GM08714 (cell line): ENCODE results near the gene LMAN2.

ENCODE experiments used
- H3K4me3 ChIP-seq: fragments of 200-500 bp; sonication (Bioruptor generic); 2 replicates; pipeline ENCODE4 v1.5.1; 2014; ENCODE audit warnings: mild to moderate bottlenecking, low read length, inconsistent platforms
- ZNF274 ChIP-seq: IDR thresholded peaks from 2 replicates; pipeline ENCODE4 v1.6.1; 2012; ENCODE audit warnings: mild to moderate bottlenecking, low read depth, low read length

The LMAN2 gene

DNA sequence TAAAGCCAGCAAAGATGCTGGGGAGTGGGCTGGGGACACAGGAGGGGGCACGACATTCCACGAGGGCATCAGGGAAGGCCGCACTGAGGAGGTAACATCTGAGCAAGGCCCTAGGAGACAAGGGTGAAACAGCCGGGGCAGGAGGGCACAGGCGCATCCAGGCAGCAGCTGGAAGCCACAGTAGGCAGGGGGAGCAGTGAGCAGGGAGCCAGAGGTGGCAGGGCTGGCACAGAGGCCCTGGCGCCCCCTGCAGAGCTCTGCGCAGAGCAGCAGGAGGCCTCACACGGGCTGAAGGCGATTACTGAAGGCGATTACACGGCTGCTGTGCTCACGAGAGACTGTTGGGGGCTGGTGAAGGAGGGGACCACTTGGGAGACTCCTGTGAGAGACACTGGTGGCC, 15.4 kb downstream of the LMAN2 start:
- H3K4me3 ChIP-seq, result no peak overlapping the region
- no peak for TF ChIP-seq ZNF274

DNA sequence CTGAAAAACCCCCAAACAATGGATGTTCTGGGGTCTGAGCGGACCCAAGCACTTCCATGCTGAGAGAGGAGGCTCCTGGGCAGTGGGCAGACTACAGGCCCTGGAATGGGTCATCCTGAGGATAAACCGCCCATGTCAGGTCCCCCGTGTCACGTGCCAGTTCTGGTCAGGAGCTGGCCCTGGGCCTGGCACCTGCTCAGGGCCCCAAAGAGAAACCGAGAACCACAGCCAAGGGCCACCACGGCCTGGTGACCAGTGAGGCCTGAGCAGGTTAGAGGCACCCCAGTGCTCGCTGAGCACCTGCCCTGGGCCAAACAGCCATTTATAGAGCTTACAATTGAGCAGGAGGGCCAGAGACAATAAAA, 15.8 kb downstream of the LMAN2 start:
- TF ChIP-seq ZNF274, result no peak
- H3K4me3 ChIP-seq, result no peak overlapping the region

DNA sequence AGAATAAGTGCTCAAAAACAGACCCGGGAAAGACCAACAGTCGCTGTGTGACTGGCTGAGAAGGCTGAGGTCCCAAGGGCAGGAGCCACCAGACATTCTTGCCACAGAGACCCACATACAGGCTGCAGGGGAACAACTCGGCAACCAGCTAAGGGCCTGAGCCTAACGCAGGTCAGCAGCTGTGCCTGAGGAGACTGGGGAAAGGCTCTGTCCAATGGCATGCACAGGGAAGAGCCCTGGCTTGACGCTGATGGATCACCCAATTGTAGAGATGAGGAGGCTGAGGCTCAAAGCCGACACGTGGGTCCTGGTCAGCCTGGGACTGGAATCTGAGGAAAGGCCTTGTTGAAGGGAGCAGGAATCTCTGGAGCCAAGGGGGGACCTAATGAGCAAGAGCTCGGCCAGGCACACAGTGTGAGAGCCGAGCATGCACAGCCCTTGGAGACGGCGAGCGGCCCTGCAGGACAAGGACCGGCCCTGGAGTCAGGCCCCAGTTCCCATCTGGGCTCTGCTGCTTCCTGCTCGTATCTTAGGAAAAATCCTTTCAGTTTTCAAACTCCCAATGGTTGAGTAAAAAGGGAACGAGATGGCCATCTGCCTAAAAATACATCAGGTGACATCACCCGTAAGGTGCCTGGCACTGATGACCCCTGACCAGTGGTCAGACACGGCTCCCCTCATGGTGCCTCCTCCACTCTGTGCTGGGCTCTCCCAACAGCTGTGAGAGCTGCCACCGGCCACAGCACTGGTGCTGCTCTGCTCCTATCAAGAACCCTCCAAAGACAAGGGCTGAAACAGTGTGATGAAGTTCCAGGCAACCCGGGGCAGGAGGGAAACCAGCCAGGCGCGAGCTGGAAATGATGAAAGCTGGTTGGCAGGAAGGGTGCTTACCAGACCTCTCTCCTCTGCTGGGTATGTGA, 16.4 kb downstream of the LMAN2 start:
- no peak overlapping the region for H3K4me3 ChIP-seq
- no peak for TF ChIP-seq ZNF274

DNA sequence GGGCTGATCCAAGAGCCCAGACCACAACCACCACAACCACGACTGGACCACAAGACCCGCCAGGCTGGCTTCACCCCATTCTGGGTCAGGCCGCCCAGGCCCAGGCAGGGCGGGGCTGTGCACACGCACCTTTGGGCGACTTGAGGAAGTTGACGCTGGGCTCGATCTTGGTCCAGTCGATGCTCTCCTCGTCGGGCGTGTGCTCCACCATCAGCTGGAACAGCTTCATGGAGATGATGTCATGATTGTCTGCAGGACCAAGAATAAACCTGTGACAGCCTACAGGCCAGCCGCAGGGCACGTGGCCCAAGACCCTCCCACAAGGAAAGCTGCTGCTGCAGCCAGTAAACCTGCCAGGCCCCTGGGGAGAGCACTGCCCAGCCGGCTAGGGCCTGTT, 17.3 kb downstream of the LMAN2 start:
- no peak for TF ChIP-seq ZNF274
- H3K4me3 ChIP-seq, result no peak overlapping the region

DNA sequence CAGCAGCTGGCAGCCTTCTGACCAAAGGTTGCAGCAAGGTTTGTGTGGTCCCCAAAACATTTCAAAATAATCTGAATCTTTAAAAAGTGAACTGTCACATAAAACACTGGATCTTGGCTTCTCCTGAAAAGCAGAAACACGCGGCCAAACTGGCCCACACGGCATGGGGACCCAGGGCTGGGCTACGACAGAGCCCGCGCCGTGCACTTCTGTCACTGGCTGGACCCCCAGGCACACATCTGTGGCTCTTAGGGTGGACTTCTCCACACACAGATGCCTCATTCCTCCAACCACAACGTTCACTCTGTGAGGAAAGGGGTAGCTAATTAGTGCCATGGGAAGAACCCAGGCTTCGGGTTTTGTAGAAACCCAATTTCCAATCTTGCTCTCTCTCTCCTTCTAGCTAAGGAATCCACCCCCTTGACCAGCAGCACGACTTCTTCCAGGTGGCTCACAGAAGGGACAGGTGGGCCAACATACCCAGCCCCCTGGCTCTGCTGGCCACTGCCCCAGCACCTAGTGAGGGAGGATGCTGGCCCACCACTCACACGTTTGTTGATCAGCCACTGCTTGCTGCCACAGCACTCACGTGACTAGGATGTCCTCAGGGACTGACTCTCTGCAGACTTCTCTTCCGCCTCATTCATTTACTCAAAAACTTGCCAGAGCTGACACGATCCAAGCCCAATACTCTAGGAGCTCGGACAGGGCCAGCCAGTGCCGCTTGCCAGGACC, 17.9 kb downstream of the LMAN2 start:
- no peak for TF ChIP-seq ZNF274
- H3K4me3 ChIP-seq, result no peak overlapping the region

DNA sequence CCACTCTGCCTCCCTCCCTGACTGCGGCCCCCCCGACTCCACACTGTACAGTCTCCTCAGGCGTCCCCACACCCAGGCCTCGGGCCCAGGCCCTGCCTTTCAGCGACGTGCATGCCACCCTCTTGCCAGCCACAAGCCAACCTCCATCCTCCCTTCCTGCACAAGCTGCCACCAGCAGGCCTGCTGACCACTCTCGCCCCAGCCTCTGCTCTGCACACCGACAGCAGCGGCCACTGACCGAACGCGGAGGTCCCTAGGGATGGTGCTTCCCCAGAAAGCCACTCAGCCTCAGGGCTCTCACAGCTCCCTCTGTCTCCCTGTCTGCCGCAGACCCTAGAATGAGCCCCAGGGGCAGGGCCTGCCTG, 18.6 kb downstream of the LMAN2 start:
- no peak overlapping the region for H3K4me3 ChIP-seq
- TF ChIP-seq ZNF274, result no peak

DNA sequence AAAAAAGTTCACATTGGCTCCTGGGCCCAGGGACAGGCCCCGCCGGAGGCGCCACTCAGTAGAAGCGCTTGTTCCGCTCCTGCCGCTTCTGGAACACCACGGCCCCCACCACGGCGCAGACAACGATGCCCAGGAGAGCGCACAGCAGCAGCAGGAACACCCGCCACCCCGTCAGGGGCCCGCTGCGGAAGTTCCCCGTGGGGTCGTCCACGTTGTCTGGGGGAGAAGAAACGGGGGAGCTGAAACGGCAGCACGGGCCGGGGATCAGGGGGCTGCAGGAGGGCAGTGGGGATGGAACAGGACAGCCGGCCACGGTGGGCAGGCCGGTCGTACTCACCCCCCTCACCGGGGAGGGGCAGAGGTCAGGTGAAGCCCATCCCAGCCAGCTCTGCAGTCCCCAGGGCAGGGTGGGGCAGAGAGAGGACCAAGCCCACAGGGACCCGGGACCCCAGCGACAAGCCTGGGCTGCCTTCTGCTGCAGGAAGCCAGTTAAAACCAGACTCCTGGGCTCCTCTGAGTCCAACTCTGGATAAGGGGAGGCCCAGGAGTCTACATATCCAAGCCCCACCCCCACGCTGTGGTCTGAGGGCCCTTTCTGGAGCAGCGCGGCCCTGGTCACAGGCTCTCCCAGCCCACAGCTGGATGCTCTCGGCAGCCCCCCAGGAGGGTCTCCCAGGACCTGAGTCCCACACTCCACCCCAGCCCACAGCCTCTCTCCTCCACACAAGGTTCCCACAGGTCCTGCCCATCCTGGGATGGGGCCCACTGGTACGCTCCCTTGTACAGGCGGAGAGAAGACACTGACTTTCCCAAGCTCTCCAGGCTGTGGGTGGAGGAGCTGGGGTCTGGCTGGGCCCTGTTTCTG, 19.2 kb downstream of the LMAN2 start:
- no peak overlapping the region for H3K4me3 ChIP-seq
- no peak for TF ChIP-seq ZNF274

DNA sequence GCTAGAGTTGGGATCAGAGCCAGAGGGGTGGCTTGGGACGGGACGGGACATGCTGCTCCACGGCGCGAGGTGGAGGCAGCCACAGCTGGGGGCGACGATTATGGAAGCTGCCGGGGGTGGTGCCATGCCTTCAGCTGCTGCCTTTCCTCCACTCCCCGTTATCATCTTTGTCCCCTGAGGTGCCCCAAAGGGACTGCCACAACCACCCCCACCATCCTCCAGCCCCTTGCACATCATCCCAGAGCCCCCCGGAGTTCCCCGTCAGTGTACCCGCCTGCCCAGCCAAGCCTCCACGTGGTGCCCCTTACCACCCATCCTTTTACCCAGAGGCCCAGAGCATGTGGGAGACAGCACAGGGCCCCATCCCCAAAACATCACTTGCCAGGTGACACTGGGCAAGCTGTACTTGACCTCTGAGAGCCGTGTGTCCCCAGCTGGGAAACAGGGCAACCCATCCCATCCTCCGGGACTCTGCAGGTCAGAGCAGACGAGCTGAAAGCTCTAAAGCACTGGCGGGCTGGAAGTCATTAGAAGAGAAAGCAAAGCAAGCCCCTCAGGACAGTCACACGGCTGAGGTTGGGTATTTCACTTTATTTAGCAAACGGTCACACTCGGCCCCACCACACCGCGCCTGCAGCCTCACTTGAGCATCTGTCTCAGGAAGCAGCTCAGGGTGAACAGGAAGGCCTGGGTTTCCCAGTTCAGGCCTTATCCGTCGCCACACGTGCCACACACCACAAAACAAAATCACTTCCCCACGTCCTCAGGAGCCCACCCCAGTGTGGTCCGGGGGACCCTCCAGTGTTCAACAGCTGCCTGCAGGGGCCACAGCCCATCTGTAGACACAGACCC, 20.3 kb downstream of the LMAN2 start:
- TF ChIP-seq ZNF274, result no peak
- H3K4me3 ChIP-seq, result no peak overlapping the region; the same call in 1 of the 2 replicates

DNA sequence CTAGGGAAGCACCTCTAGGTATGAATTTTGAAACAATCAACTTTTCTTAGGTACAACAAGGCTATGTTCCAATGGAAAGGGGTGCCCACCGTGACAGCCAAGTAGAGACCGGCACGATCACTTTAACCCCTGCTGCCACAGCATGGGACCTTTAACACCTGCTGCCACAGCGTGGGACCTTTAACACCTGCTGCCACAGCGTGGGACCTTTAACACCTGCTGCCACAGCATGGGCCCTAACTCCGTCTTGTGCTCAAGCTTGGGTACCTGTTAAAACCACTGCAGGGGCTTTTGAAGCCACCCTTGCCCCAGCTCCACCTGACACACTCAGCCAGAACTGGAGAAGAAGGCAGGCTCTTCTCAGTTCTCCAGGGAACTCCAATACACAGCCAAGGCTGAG, 21.6 kb downstream of the LMAN2 start:
- TF ChIP-seq ZNF274, result no peak
- no peak overlapping the region for H3K4me3 ChIP-seq

DNA sequence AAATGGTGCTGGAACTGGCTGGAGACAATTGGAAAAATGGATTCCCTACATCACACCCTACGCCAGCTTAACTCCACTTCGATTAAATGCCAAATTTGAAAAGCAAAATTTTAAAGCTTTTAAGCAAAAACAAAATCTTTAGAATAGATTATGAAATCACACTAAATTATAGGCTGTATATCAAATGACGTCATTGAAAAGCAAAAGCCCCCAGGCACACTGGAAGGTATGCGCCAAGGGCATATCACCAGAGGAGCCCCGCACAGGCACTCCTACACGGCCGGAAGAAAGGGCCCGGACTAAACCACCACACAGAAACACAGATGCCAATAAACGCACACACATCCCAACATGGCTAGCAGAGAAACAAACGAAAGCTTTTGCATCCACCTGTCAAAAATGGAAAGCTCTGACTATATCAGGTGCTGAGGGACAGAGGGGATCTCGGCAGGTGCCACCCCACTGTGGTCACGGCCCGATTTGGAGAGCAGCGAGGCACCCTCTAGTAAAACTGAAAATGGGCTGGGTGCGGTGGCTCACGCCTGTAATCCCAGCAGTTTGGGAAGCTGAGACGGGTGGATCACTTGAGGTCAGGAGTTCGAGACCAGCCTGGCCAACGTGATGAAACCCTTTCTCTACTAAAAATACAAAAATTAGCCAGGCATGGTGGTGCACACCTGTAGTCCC, 22.8 kb downstream of the LMAN2 start:
- TF ChIP-seq ZNF274, result no peak
- no peak overlapping the region for H3K4me3 ChIP-seq

DNA sequence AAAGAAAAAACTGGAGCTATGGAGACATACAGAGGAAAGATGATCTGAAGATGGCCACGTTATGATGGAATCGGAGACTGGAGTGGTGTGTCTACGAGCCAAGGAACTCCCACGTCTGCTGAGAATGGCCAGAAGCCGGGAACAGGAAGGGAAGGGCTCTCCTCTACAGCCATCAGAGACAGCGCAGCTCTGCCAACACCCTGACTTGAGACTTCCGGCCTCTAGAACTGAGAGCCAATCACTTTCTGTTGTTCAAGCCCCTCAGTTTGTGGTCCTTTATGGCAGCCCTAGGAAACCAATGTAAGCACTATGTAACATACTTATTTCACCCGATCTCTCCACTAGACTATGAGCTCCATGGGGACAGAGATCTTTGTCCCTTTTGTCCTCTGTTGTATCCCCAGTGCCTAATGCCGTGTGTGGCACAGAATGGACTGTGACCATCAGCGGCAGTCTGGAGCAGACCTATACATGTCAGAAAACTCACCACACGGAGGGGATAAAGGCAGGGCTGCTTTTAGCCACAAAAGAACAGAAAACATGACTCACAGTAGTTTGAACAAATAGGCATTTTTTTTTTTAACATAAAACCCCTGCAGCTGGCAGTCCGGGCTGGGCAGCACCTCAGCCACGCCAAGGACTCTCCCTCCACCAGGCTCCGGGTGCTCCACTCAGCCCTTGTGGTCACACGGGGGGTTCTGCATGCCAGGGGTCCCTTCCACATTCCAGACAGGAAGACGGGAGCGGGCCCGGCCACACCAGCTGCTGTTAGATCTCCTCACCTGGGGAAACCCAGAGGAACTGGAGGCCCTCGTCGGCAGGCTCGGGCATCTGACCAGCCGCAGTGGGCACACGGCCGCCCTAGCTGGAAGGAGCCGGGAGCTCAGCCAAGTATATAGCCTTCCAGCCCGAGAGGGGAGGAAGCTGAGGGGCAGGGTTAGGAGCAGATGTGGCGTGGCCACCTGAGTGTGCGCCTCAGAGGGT, 23.6 kb downstream of the LMAN2 start:
- no peak for TF ChIP-seq ZNF274
- no peak overlapping the region for H3K4me3 ChIP-seq

DNA sequence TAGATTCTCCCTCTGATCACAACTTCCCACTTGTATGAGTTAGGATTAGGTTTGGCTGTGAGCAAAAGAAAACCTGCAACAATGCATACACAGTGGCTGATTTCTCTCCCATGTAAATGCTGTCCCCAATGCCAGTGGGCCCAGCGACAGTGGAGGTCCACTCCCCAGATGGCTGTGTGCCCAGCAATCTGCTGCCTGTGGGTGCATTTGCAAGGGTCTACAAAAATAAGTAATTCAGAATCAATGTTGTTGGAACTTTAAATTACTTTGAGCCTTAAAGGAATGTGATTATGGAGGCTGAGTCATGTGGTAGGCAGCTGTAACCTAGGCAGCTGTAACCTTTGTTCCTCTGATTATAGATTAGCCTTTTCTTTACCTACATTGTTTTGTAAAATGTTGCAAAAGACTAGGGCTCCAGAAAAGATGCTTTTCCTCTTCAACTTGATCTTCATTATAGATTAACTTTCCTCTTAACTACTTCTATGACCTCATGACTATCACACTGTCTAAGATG, 25.5 kb downstream of the LMAN2 start:
- TF ChIP-seq ZNF274, result no peak
- no peak overlapping the region for H3K4me3 ChIP-seq
